ENCODE measurements around the gene PITPNC1. TPM values are rescaled to one million over a fixed set of nuclear protein-coding genes. Genes with fewer than 3 reads are reported as not detected.

The PITPNC1 gene
- total RNA-seq, 4 donors from 2014 or later, result 4.1 to 45.1 (median 8.7) TPM

DNA sequence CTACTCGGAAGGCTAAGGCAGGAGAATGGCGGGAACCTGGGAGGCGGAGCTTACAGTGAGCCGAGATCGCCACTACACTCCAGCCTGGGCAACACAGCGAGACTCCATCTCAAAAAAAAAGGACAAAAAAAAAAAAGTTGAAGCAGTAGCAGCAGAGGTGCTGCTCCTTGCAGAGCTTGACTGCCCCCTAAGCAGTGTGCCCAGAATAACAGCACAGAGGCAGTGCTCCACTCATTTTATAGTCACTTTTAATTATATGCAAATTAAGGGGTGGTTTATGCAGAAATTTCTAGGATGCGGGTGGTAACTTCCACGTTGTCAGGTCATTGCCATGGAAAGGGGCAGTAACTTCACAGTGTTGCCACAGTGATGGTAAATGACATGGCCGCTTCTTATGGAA, 286.4 kb downstream of the PITPNC1 start:
- TF ChIP-seq, protein P1, sequence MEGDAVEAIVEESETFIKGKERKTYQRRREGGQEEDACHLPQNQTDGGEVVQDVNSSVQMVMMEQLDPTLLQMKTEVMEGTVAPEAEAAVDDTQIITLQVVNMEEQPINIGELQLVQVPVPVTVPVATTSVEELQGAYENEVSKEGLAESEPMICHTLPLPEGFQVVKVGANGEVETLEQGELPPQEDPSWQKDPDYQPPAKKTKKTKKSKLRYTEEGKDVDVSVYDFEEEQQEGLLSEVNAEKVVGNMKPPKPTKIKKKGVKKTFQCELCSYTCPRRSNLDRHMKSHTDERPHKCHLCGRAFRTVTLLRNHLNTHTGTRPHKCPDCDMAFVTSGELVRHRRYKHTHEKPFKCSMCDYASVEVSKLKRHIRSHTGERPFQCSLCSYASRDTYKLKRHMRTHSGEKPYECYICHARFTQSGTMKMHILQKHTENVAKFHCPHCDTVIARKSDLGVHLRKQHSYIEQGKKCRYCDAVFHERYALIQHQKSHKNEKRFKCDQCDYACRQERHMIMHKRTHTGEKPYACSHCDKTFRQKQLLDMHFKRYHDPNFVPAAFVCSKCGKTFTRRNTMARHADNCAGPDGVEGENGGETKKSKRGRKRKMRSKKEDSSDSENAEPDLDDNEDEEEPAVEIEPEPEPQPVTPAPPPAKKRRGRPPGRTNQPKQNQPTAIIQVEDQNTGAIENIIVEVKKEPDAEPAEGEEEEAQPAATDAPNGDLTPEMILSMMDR (IDR thresholded peaks at IDR 0.05), result no peak
- TF ChIP-seq POLR2A (IDR thresholded peaks at IDR 0.05), result no peak
- no peaks in the 10 kb centered on the region for H3K36me3 ChIP-seq
- DNase-seq, result no peak
- H3K4me3 ChIP-seq, result no peak overlapping the region
- no peaks in the 10 kb centered on the region for H3K27me3 ChIP-seq
- no peaks in the 10 kb centered on the region for H3K9me3 ChIP-seq
- H3K4me1 ChIP-seq, result no peaks in the 10 kb centered on the region
- no peak overlapping the region for H3K27ac ChIP-seq
- intact Hi-C loops (cut with DNase I; ENCODE audit: low total_unique reads), result no loop called here

DNA sequence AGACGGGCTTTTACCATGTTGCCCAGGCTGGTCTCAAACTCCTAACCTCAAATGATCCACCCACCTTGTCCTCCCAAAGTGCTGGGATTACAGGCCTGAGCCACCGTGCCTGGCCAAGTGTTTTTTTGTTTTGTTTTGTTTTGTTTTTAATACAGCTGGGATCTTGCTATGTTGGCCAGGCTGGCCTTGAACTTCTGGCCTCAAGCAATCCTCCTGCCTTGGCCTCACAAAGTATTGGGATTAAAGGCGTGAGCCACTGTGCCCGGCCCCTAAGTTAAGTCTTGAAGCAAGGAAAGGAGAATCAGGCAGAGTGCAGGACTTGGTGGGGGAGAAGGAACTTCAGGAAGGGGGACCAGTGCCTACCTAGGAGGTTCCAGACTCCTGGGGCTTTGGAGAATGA, 288.9 kb downstream of the PITPNC1 start:
- no peak overlapping the region for H3K27ac ChIP-seq
- H3K9me3 ChIP-seq, result no peaks in the 10 kb centered on the region
- DNase-seq, result no peak
- H3K27me3 ChIP-seq, result no peaks in the 10 kb centered on the region
- intact Hi-C loops (cut with DNase I; ENCODE audit: low total_unique reads), result no loop called here
- no peaks in the 10 kb centered on the region for H3K4me1 ChIP-seq
- TF ChIP-seq, protein P1 (IDR thresholded peaks at IDR 0.05), result no peak
- TF ChIP-seq POLR2A (IDR thresholded peaks at IDR 0.05), result no peak
- no peak overlapping the region for H3K4me3 ChIP-seq
- no peaks in the 10 kb centered on the region for H3K36me3 ChIP-seq

DNA sequence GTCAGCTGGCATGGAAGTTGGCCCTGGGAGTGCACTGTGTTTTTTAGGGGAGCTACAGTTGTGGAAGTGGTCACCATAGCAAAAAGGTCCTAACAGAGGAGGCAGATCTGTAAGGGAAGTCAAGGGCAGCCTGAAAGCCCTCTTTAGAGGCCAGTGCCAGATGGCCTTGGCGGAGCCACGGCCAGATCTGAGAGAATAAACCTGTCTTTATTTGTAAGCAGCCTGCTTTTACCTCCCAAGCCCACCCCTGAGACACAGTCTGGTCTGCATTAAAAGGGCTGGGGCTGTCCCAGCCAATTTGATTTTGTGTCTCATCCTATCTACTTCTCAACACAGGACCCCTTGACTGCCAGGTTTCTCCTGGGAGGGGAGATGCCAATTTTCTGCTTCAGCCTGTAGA, 289.6 kb downstream of the PITPNC1 start:
- no peak overlapping the region for H3K4me3 ChIP-seq
- H3K9me3 ChIP-seq, result no peaks in the 10 kb centered on the region
- H3K27me3 ChIP-seq, result no peaks in the 10 kb centered on the region
- intact Hi-C loops (cut with DNase I; ENCODE audit: low total_unique reads), result no loop called here
- DNase-seq, result no peak
- no peaks in the 10 kb centered on the region for H3K4me1 ChIP-seq
- TF ChIP-seq POLR2A (IDR thresholded peaks at IDR 0.05), result no peak
- TF ChIP-seq, protein P1 (IDR thresholded peaks at IDR 0.05), result no peak
- no peaks in the 10 kb centered on the region for H3K36me3 ChIP-seq
- H3K27ac ChIP-seq, result no peak overlapping the region

DNA sequence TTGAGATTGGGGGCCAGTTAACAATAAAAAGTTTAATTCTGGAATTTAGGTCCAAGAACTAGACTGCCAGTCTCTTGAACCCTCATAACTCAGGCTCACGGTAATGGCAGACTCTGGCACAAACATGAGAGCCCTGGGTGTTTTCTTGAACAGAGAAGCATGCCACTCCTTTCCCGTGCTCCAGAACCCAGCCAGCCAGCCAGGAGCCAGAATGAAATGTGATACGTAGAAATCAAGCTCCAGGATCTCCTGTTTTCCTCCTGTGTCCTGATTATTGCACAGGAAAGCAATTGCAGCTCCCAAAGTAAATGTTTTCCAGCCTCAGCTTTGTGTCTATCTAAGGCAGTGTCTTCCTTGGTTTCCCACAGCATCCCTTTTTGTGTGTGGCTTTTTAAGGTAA, 294.4 kb downstream of the PITPNC1 start:
- Histone ChIP-seq H3K4me1 (no peaks in the 10 kb centered on the region), H3K9me3 (no peaks in the 10 kb centered on the region), H3K36me3 (no peaks in the 10 kb centered on the region), H3K27ac (no peak overlapping the region), H3K4me3 (no peak overlapping the region), H3K27me3 (no peaks in the 10 kb centered on the region)
- no peak for DNase-seq
- TF ChIP-seq, protein P1 (IDR thresholded peaks at IDR 0.05), result no peak
- no peak for TF ChIP-seq POLR2A (IDR thresholded peaks at IDR 0.05)
- intact Hi-C loops (cut with DNase I; ENCODE audit: low total_unique reads), result no loop called here

DNA sequence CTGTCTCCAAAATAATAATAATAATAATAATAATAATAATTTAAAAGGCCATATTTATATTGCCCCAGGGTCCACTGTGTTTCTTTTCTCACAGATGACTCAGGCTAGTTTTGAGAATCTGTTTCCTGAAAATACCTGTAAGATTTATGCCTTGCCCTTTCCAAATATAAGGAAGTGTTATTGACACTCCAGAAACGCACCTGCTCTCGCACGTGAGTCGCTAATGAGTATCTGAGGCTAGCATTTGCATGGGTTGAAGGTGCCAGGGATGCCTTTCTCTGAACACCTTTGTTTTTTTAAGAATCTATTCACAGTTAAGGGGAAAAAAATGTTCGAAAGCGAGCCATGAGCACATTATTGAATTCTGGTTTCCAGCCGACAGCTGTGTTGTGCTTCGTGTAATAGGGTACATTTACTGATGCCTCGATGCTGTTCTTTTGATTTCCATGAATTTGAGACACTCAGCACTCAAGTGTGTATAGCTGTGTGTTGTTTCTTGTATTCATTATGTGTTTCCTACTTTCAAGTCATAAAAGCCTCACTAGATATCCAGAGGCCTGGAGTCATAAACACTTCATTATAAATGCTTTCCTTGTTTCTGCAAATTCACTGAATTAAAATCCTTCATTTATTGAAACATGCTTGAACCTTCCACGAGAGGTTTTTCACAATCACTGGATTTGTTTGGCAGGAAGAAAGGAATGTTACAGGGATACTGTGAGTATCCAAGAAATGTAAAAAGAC, 295.7 kb downstream of the PITPNC1 start:
- Histone ChIP-seq H3K27ac (no peak overlapping the region), H3K4me3 (no peak overlapping the region), H3K27me3 (no peaks in the 10 kb centered on the region), H3K9me3 (no peaks in the 10 kb centered on the region), H3K36me3 (no peaks in the 10 kb centered on the region), H3K4me1 (no peaks in the 10 kb centered on the region)
- TF ChIP-seq, protein P1 (IDR thresholded peaks at IDR 0.05), result no peak
- TF ChIP-seq POLR2A (IDR thresholded peaks at IDR 0.05), result no peak
- intact Hi-C loops (cut with DNase I; ENCODE audit: low total_unique reads), result no loop called here
- no peak for DNase-seq

Measured in uterus (tissue), 4 donors.